ENCODE data around the gene EPC1.

EPC1 gene

GRCh38 chr10:32332299-32332750 is 14.6 kb downstream of the EPC1 start:
- DNase-seq (ENCODE audit: low read depth): no peak

GRCh38 chr10:32331606-32332005 is 15.4 kb downstream of the EPC1 start:
- DNase-seq (ENCODE audit: low read depth): no peak

- DNase-seq (ENCODE audit: low read depth): no peak
Observed at GRCh38 chr10:32330214-32330613, 16.7 kb downstream of the EPC1 start.

- no peak for DNase-seq (ENCODE audit: low read depth)
Observed at GRCh38 chr10:32329061-32329460, 17.9 kb downstream of the EPC1 start.

GRCh38 chr10:32328499-32328898 is 18.5 kb downstream of the EPC1 start:
- no peak for DNase-seq (ENCODE audit: low read depth)

GRCh38 chr10:32327364-32327691 is 19.6 kb downstream of the EPC1 start:
- no peak for DNase-seq (ENCODE audit: low read depth)

GRCh38 chr10:32326680-32327363 is 20.1 kb downstream of the EPC1 start:
- no peak for DNase-seq (ENCODE audit: low read depth)

- DNase-seq (ENCODE audit: low read depth): no peak
Observed at GRCh38 chr10:32326119-32326518, 20.8 kb downstream of the EPC1 start.

GRCh38 chr10:32323051-32323450 is 23.9 kb downstream of the EPC1 start:
- no peak for DNase-seq (ENCODE audit: low read depth)

GRCh38 chr10:32321016-32321631 is 25.8 kb downstream of the EPC1 start:
- DNase-seq (ENCODE audit: low read depth): no peak

- peak; percentile 32 for DNase-seq (ENCODE audit: low read depth)
Observed at GRCh38 chr10:32318476-32318896, 28.5 kb downstream of the EPC1 start.

- DNase-seq (ENCODE audit: low read depth): no peak
Observed at GRCh38 chr10:32317795-32318357, 29.1 kb downstream of the EPC1 start.

- DNase-seq (ENCODE audit: low read depth): no peak
Observed at GRCh38 chr10:32315424-32315823, 31.5 kb downstream of the EPC1 start.

GRCh38 chr10:32314588-32314987 is 32.4 kb downstream of the EPC1 start:
- no peak for DNase-seq (ENCODE audit: low read depth)

GRCh38 chr10:32308027-32308603 is 38.8 kb downstream of the EPC1 start:
- DNase-seq (ENCODE audit: low read depth): no peak

- DNase-seq (ENCODE audit: low read depth): no peak
Observed at GRCh38 chr10:32307609-32308008, 39.3 kb downstream of the EPC1 start.

GRCh38 chr10:32299354-32299980 is 47.5 kb downstream of the EPC1 start:
- DNase-seq (ENCODE audit: low read depth): no peak

- DNase-seq (ENCODE audit: low read depth): peak; percentile 35
Observed at GRCh38 chr10:32298075-32298812, 48.7 kb downstream of the EPC1 start.

GRCh38 chr10:32295027-32295426 is 51.9 kb downstream of the EPC1 start:
- DNase-seq (ENCODE audit: low read depth): no peak

- no peak for DNase-seq (ENCODE audit: low read depth)
Observed at GRCh38 chr10:32293581-32293980, 53.4 kb downstream of the EPC1 start.

GRCh38 chr10:32279795-32280194 is 67.2 kb downstream of the EPC1 start:
- no peak for DNase-seq (ENCODE audit: low read depth)

- no peak for DNase-seq (ENCODE audit: low read depth)
Observed at GRCh38 chr10:32273336-32273735, 73.6 kb downstream of the EPC1 start.
